Tibial nerve (tissue), 4 donors: ENCODE measurements around the gene SCN5A. TPM values are rescaled to one million over a fixed set of nuclear protein-coding genes. Genes with fewer than 3 reads are reported as not detected.

Experiments used
- DNase-seq, 2 donors: peaks; one replicate each; pipeline ENCODE4 v3.0.0-alpha.2; 2019; ENCODE audit warnings: low spot score in 2 of 2
- H3K27ac ChIP-seq, 4 donors: fragments of 200-600 bp; sonication (generic) in 3 of 4; one replicate each; pipeline ENCODE4 v1.5.1; 2017 to 2019; ENCODE audit warnings: mild to moderate bottlenecking in 1 of 4
- H3K27me3 ChIP-seq, 2 donors: fragments of 200-600 bp; sonication (generic) in 1 of 2; one replicate each; pipeline versions ENCODE4 v1.5.1 to v1.6.0; 2017 to 2019
- H3K36me3 ChIP-seq, 3 donors: fragments of 200-600 bp; sonication (generic); one replicate each; pipeline ENCODE4 v1.5.1; 2018 to 2019
- H3K4me1 ChIP-seq, 4 donors: fragments of 200-600 bp; sonication (generic) in 3 of 4; one replicate each; pipeline ENCODE4 v1.5.1; 2017 to 2019
- H3K4me3 ChIP-seq, 4 donors: fragments of 200-600 bp; sonication (generic) in 3 of 4; one replicate each; pipeline ENCODE4 v1.5.1; 2017 to 2019; ENCODE audit warnings: mild to moderate bottlenecking in 1 of 4, moderate library complexity in 1 of 4
- H3K9me3 ChIP-seq, 4 donors: fragments of 200-600 bp; sonication (generic) in 3 of 4; one replicate each; pipeline ENCODE4 v1.5.1; 2017 to 2019
- EP300 ChIP-seq, 2 donors: sonication (generic); formaldehyde crosslinking; IDR thresholded peaks; one replicate each; pipeline ENCODE4 v1.6.1; 2017; ENCODE audit warnings: antibody characterized with exemption in 2 of 2, mild to moderate bottlenecking in 1 of 2
- POLR2A ChIP-seq, 2 donors: fragments of 450-650 bp; IDR thresholded peaks; one replicate each; pipeline ENCODE4 v1.6.1; 2017; ENCODE audit warnings: antibody characterized with exemption in 2 of 2, mild to moderate bottlenecking in 2 of 2, moderate library complexity in 2 of 2
- WGBS, 2 donors: methylation state at CpG; one replicate each; pipeline ENCODE4 v1.1.5; 2018; 5-methylcytosine and 5-hydroxymethylcytosine counted together
- total RNA-seq, 4 donors: library from RNA; depleted of rRNA; stranded (reverse); fragments of >200 nt; gene quantifications; one replicate each; pipeline ENCODE4 v1.1.0, GENCODE V29; 2016
- TF ChIP-seq, protein P1 (sequence below), 5 experiments: fragments of 200-600 bp in 3 of 5; fragments of 450-650 bp in 2 of 5; sonication (generic) in 3 of 5; IDR thresholded peaks; one replicate each; pipeline ENCODE4 v1.5.1; 2016 to 2019; ENCODE audit warnings: antibody characterized with exemption in 5 of 5, mild to moderate bottlenecking in 3 of 5, moderate library complexity in 2 of 5

Gene SCN5A
- total RNA-seq, 4 donors from 2014 or later: 0.44 to 2.7 (median 1.8) TPM

- H3K36me3 ChIP-seq: peaks cover 0 to 62% (median 0%) of the 10 kb centered on the region in 3 donors
- H3K27ac ChIP-seq: no peak overlapping the region
- H3K9me3 ChIP-seq: no peaks in the 10 kb centered on the region
- DNase-seq: no peak
- no peak for TF ChIP-seq POLR2A (IDR thresholded peaks at IDR 0.05)
- no peak for TF ChIP-seq EP300 (IDR thresholded peaks at IDR 0.05)
- TF ChIP-seq, protein P1, sequence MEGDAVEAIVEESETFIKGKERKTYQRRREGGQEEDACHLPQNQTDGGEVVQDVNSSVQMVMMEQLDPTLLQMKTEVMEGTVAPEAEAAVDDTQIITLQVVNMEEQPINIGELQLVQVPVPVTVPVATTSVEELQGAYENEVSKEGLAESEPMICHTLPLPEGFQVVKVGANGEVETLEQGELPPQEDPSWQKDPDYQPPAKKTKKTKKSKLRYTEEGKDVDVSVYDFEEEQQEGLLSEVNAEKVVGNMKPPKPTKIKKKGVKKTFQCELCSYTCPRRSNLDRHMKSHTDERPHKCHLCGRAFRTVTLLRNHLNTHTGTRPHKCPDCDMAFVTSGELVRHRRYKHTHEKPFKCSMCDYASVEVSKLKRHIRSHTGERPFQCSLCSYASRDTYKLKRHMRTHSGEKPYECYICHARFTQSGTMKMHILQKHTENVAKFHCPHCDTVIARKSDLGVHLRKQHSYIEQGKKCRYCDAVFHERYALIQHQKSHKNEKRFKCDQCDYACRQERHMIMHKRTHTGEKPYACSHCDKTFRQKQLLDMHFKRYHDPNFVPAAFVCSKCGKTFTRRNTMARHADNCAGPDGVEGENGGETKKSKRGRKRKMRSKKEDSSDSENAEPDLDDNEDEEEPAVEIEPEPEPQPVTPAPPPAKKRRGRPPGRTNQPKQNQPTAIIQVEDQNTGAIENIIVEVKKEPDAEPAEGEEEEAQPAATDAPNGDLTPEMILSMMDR (IDR thresholded peaks at IDR 0.05): no peak
- WGBS, 2 donors: 83 to 92% methylated on average over 5 to 7 of the region's 7 CpGs
- H3K4me3 ChIP-seq: no peak overlapping the region
- H3K4me1 ChIP-seq: no peaks in the 10 kb centered on the region
- no peaks in the 10 kb centered on the region for H3K27me3 ChIP-seq
These were observed 134.1 kb downstream of the SCN5A start for GRCh38 chr3:38515367-38515766.

- no peak for DNase-seq
- no peaks in the 10 kb centered on the region for H3K27me3 ChIP-seq
- peaks cover 0 to 87% (median 0%) of the 10 kb centered on the region in 3 donors for H3K36me3 ChIP-seq
- no peak overlapping the region for H3K27ac ChIP-seq
- WGBS, 2 donors: 87 to 88% methylated on average over 3 of the region's 3 CpGs
- TF ChIP-seq POLR2A (IDR thresholded peaks at IDR 0.05) (no peak), EP300 (IDR thresholded peaks at IDR 0.05) (no peak)
- TF ChIP-seq, protein P1 (IDR thresholded peaks at IDR 0.05): no peak
- H3K9me3 ChIP-seq: no peaks in the 10 kb centered on the region
- no peak overlapping the region for H3K4me3 ChIP-seq
- H3K4me1 ChIP-seq: no peaks in the 10 kb centered on the region
These were observed 137.9 kb downstream of the SCN5A start for GRCh38 chr3:38511546-38511945.

DNA sequence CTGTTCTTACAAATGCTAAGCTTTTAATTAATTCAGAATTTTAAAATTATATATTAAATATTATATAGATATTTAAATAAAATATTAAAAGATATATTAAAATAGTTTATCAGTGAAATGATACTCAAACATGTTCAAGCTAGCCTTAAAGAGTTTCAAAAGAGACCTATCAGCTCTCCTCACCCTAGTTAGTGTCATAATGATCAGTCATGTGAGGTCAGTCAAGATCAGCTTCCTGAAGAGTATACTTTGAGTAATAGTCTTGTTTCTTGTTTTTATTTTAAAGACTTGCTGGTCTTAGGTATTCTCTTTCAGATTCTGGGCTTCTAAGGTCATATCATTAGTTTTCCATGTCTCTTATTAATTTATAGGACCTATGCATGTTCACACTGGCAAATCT is 138.9 kb downstream of the SCN5A start:
- H3K4me3 ChIP-seq: no peak overlapping the region
- no peaks in the 10 kb centered on the region for H3K9me3 ChIP-seq
- DNase-seq: no peak
- peaks cover 0 to 86% (median 0%) of the 10 kb centered on the region in 3 donors for H3K36me3 ChIP-seq
- no peaks in the 10 kb centered on the region for H3K4me1 ChIP-seq
- no peaks in the 10 kb centered on the region for H3K27me3 ChIP-seq
- TF ChIP-seq POLR2A (IDR thresholded peaks at IDR 0.05): no peak
- no peak for TF ChIP-seq EP300 (IDR thresholded peaks at IDR 0.05)
- TF ChIP-seq, protein P1 (IDR thresholded peaks at IDR 0.05): no peak
- no peak overlapping the region for H3K27ac ChIP-seq

- no peak overlapping the region for H3K27ac ChIP-seq
- no peaks in the 10 kb centered on the region for H3K9me3 ChIP-seq
- no peak overlapping the region for H3K4me3 ChIP-seq
- DNase-seq: no peak
- TF ChIP-seq, protein P1 (IDR thresholded peaks at IDR 0.05): no peak
- TF ChIP-seq EP300 (IDR thresholded peaks at IDR 0.05): no peak
- no peak for TF ChIP-seq POLR2A (IDR thresholded peaks at IDR 0.05)
- H3K4me1 ChIP-seq: no peaks in the 10 kb centered on the region
- no peaks in the 10 kb centered on the region for H3K27me3 ChIP-seq
- peaks cover 0 to 86% (median 0%) of the 10 kb centered on the region in 3 donors for H3K36me3 ChIP-seq
- 87 to 91% methylated on average over 2 of the region's 2 CpGs for WGBS, 2 donors
These were observed 139.8 kb downstream of the SCN5A start for GRCh38 chr3:38509732-38510131.

DNA sequence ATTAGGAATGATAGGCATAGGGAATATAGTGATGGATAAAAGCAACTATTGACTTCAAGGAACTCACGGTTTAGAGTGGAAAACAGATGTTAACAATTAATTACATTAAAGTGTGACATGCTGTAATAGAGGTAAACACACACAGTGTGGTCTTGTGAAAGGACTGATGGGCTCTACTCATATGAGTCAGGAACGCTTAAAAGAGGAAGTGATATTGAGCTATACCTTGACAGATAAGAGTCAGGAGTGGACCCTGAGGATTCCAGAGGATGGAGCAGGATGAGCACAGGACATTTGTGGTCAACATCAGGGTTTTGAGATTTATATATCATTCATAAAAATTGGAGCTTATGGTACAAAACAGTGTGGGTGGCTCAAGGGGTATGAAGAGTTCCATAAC is 142.4 kb downstream of the SCN5A start:
- Histone ChIP-seq H3K4me3 (no peak overlapping the region), H3K4me1 (no peaks in the 10 kb centered on the region), H3K36me3 (peaks cover 0 to 87% (median 0%) of the 10 kb centered on the region in 3 donors), H3K27me3 (no peaks in the 10 kb centered on the region), H3K27ac (no peak overlapping the region), H3K9me3 (no peaks in the 10 kb centered on the region)
- TF ChIP-seq EP300 (IDR thresholded peaks at IDR 0.05): no peak
- no peak for TF ChIP-seq POLR2A (IDR thresholded peaks at IDR 0.05)
- TF ChIP-seq, protein P1 (IDR thresholded peaks at IDR 0.05): no peak
- no peak for DNase-seq
- WGBS, 2 donors: 85 to 90% methylated on average over 2 of the region's 2 CpGs
